ENCODE data around the gene PGA4.
"Not testable (repeated sequence)": the region's sequence is repeated elsewhere in the genome, so short reads cannot be mapped to it uniquely, and the experiment has no call there.

The PGA4 gene

GRCh38 chr11:61222047-61222446 lies at the start of gene PGA4:
Gene PGA4, plus strand, starts transcription at chr11:61222347. Its CDS starts 54 bp downstream, at chr11:61222401.
- not testable (repeated sequence) for DNase-seq

DNA sequence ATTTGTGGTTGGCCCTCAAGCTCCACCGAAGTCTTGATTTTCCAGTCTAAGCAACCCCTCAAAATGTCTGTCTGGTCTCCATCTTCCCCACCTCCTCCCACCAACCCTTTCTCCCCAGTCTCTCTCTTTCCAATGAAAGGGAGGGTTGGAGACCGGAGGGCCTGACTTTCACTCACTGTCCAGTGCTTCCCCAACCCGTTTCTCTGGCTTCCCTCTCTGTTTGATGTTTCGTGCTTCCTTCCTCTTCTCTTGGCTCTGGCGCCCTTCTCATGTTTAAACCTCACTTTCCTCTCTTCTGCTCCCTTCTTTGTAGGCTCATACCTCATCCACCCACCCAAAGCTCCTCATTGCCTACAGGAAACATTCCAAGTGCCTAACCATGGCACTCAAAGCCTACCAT lies 49.8 kb upstream of the PGA4 start:
- DNase-seq: no peak

DNA sequence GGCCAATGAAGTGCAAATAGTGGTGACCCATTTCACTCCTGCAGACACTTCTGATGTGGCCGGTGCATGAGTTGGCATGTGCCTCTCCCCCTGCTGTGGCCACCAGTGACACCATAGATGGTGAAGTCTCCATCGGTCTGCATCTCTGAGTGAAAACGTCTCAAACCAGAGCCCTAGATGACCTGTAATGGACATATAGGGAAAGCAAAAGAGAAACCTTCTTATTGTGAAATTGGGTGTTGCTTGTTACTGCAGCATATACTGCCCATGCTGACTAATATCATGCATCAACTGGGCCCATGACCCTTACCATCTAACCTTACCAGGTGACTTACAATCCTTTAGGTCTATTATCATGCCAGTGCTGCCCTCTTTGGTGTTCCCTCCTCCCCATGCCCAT lies 49.3 kb upstream of the PGA4 start:
- no peak for DNase-seq

GRCh38 chr11:61173456-61173855 lies 48.7 kb upstream of the PGA4 start:
- no peak for DNase-seq

- DNase-seq: peak; percentile 60
These were observed 47.9 kb upstream of the PGA4 start for GRCh38 chr11:61174273-61174672.

DNA sequence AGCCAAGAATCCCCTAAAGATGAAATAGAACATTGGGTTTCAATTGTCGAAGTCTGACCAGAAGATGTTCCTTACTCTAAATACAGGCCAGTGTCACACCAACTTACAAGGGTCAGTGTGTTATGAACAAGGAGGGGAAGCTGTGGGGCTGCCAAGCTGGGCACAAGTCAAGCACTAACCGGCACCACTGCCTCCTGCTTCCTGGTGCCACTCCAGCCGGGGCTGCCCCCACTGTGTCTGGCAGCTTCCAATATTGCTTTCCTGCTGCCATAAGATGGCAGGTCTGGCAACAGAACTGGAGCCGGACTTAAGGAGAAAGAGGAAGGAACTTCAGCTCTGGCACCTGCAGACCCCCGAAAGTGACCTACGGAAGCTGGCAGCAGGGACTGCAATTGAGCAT lies 47.2 kb upstream of the PGA4 start:
- no peak for DNase-seq

DNA sequence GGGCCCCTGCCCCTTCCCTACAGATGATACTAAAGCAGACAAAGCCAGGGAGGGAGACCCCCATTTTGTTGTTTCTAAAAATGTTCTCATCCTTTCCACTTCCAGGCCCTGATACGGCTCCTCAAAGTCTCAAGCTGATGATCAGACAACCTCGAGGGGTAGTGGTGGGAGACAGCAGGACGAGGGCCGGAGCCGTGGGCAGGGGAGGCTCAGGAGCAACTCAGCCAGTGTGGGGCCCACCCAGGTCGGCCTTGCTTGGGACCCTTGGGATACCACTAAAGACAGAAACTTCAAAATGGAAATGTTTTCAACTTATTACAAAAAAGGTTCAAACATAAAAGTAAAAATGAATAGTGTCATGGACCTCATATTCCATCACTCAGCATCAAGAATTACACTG lies 45.7 kb upstream of the PGA4 start:
- no peak for DNase-seq

GRCh38 chr11:61180205-61180604 lies 41.9 kb upstream of the PGA4 start:
- not testable (repeated sequence) for DNase-seq

DNA sequence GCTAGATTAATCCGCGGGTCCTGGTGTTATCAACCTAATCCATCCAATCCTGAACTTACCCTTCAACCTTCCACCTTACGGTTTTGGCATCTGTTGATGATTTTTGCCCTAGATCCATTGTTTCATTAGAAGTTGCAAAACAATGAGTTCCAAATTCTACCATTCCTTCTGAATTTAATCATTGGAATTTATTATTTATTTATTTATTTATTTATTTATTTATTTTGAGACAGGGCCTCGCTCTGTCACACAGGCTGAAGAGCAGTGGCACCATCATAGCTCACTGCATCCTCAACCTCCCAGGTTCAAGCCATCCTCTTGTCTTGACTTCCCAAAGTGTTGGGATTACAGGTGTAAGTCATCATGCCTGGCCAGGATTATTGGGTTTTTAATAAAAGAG lies 40.7 kb upstream of the PGA4 start:
- DNase-seq: no peak

- no peak for DNase-seq
These were observed 38.5 kb upstream of the PGA4 start for GRCh38 chr11:61183645-61184044.

- DNase-seq: no peak
These were observed 35.6 kb upstream of the PGA4 start for GRCh38 chr11:61186504-61186903.

GRCh38 chr11:61187505-61188130 lies 34.5 kb upstream of the PGA4 start:
- peak; percentile 83 for DNase-seq

GRCh38 chr11:61189933-61190332 lies 32.2 kb upstream of the PGA4 start:
- DNase-seq: no peak

DNA sequence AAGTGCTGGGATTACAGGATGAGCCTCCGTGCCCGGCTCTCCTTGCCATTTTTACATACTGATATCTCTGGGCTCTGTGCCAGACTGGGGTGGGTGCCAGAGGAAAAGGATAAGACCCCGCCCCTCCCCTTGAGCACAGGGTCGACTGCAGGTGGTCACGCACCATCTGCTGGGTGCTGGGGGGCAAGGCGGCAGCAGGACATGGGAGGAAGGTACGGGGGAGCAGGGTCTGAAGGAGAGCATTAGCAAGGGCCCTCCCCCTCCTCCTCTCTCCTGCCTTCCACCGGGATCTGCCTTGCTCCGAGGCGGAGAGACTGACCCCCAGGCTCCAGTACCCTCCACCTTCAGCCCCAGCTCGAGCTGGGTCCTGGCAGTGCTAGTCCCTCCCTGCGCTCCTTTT lies 28.6 kb upstream of the PGA4 start:
- peak; percentile 48 for DNase-seq

DNA sequence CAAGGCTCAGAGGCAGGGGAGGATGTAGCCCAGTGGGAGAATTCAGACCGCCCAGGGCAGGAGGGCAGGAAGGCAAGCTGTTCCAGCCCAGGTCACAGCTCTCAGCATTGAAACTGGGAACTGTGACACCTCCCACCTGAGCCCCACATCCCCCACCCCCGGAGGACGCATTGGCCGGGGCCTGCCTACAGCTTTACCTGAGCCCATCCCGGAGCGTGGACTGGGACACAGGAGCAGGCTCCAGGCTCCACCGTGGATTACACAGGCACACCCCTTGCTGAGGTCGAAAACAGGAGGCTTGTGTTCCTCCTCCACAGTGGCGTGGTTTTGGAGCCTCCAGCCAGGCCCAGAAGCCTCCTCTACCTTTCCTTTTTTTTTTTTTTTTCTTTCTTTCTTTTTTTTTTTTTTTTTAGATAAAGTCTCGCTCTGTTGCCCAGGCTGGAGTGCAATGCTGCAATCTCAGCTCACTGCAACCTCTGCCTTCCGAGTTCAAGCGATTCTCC lies 27.9 kb upstream of the PGA4 start:
- DNase-seq: no peak

- no peak for DNase-seq
These were observed 27.0 kb upstream of the PGA4 start for GRCh38 chr11:61194981-61195695.

- DNase-seq: no peak
These were observed 26.4 kb upstream of the PGA4 start for GRCh38 chr11:61195719-61196118.

DNA sequence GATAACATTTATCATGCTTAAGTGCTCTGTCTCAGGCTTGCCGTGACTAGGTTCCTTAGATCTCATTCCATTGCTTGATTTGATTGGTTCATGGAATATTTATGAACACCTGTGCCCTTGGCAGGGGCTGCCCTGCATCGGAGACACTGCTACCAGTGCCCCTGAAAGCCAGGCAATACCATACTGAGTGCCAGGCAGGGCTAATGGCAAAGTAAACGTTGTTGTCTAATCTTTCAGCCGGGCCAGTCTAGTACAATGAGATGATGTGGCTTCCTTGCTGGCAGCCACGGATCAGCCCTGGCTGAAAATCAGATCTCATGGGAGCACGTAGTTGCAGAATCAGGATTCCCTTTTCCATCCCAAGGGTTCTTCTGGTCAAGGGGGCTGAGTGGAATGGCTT lies 23.8 kb upstream of the PGA4 start:
- no peak for DNase-seq

- no peak for DNase-seq
These were observed 23.1 kb upstream of the PGA4 start for GRCh38 chr11:61198948-61199523.

GRCh38 chr11:61201476-61201875 lies 20.7 kb upstream of the PGA4 start:
- DNase-seq: no peak

DNA sequence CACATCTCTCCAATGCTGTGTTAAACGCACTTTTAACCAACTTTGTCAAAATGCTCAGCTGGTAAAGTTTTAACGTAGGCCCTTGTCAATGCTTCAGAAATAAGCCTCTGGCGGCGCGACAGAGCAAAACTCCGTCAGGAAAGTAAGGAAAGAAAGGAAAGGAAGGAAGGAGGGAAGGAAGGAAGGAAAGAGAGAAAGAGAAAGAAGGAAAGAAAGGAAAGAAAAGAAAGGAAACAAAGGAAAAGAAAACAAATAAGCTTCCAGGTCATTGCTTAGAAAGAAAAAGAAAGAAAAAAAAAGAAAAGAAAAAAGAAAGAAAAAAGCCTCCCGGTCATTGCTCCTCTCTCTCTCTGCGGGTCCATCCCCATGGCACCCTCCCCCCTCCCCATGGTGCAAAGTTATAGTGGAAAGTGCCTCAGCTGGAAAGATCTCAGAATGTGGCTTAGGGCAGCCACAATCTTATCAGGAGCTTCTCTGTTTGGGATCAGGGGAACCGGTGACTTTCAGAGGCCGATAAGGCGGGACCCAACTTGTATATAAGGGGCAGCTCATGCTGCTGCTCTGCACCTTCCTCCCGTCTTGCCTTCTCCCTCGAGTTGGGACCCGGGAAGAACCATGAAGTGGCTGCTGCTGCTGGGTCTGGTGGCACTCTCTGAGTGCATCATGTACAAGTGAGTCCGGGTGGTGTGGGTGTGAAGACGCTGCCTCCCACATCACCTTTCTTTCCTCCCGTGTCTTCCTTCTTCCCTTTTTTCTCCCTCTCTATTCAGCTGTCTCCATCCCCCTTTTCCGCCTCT lies 19.0 kb upstream of the PGA4 start, which contains the start of gene PGA3:
TSS of gene PGA3 (plus strand) at position 566 of the 797 bp plus-strand sequence. CDS start at position 616, 50 bp downstream.
- not testable (repeated sequence) for DNase-seq

DNA sequence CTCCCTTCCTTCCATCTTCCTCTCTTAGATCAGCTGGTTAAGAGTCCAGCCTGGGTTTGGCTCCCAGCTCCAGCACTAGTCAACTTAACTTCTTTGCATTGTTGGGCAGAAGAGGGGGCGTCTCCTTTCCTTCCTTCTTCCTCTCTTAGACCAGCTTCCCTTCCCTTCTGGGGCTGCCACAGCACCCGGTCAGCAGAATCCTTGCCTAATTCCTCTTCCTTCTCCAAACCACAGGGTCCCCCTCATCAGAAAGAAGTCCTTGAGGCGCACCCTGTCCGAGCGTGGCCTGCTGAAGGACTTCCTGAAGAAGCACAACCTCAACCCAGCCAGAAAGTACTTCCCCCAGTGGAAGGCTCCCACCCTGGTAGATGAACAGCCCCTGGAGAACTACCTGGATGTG lies 18.3 kb upstream of the PGA4 start:
- not testable (repeated sequence) for DNase-seq

DNA sequence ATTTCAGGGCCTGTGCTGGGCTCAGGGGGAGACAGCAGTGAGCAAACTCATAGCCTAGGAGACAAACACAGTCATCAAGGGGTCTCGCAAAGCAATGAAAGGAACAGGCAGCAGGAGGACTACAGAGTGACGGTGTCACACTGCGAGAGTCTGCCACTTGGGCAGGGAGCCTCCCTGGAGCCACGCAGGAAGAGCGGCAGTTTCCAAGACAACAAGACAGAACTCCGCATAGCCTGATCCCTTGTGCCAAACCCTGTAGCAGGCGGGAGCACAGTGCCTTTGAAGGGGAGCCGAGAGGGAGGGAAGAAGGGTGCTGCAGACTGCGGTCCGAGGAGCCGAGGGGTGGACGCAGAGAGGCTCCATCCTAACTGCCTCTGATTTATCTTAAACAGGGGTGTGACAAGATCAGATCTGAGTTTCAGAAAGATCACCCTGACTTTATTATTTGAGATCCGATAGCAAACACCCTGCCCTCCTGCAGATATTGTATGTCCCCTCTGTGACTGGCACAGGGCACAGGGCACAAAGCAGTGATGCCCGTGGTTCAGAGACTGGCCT lies 17.6 kb upstream of the PGA4 start:
- DNase-seq: not testable (repeated sequence)
